Uterus (tissue), 4 donors: ENCODE results near the gene NAV3. TPM values are rescaled to one million over a fixed set of nuclear protein-coding genes. Genes with fewer than 3 reads are reported as not detected.

Experiments used
- DNase-seq, 2 donors: peaks; one replicate each; pipeline ENCODE4 v3.0.0-alpha.2; 2019 to 2020
- H3K27ac ChIP-seq, 2 donors: fragments of 200-600 bp; sonication (generic); 1 replicate in 1 of 2; 2 replicates in 1 of 2; pipeline ENCODE4 v1.5.1; 2016 to 2018
- H3K27me3 ChIP-seq, 2 donors: fragments of 200-600 bp; sonication (generic); one replicate each; pipeline ENCODE4 v1.5.1; 2018 to 2019; ENCODE audit warnings: control low read depth in 1 of 2
- H3K36me3 ChIP-seq, 2 donors: fragments of 200-600 bp; sonication (generic); one replicate each; pipeline ENCODE4 v1.5.1; 2019; ENCODE audit warnings: control low read depth in 1 of 2
- H3K4me1 ChIP-seq, 2 donors: fragments of 200-600 bp; sonication (generic); one replicate each; pipeline ENCODE4 v1.5.1; 2018 to 2019; ENCODE audit warnings: control low read depth in 1 of 2
- H3K4me3 ChIP-seq, 2 donors: fragments of 200-600 bp; sonication (generic); 1 replicate in 1 of 2; 2 replicates in 1 of 2; pipeline ENCODE4 v1.5.1; 2018 to 2019; ENCODE audit warnings: mild to moderate bottlenecking in 1 of 2
- H3K9me3 ChIP-seq, 2 donors: fragments of 200-600 bp; sonication (generic); one replicate each; pipeline ENCODE4 v1.5.1; 2019; ENCODE audit warnings: control low read depth in 1 of 2
- POLR2A ChIP-seq, 2 donors: fragments of 450-650 bp; IDR thresholded peaks; one replicate each; pipeline ENCODE4 v1.6.1; 2016; ENCODE audit warnings: antibody characterized with exemption in 2 of 2, mild to moderate bottlenecking in 1 of 2, moderate library complexity in 1 of 2
- intact Hi-C: fragments of 100-400 bp; cut with DNase I; formaldehyde crosslinking; loops from one replicate; pipeline ENCODE4 v1.15.1; 2023; ENCODE audit warnings: low total_unique reads
- total RNA-seq, 4 donors: library from RNA; depleted of rRNA in 3 of 4; stranded (reverse); fragments of >200 nt in 3 of 4; gene quantifications; one replicate each; pipeline versions ENCODE4 v1.1.0 to v1.2.4, GENCODE V29; 2014 to 2023
- TF ChIP-seq, protein P1 (sequence below), 4 experiments: fragments of 200-600 bp in 2 of 4; fragments of 450-650 bp in 2 of 4; sonication (generic) in 2 of 4; IDR thresholded peaks; one replicate each; pipeline ENCODE4 v1.5.1; 2016 to 2019; ENCODE audit warnings: antibody characterized with exemption in 4 of 4, mild to moderate bottlenecking in 2 of 4, moderate library complexity in 1 of 4
- donor health status: DM: yes; HTN: yes; CAD: no.

Gene NAV3
- total RNA-seq, 4 donors from 2014 or later, result 7.2 to 33.9 (median 13.0) TPM

DNA sequence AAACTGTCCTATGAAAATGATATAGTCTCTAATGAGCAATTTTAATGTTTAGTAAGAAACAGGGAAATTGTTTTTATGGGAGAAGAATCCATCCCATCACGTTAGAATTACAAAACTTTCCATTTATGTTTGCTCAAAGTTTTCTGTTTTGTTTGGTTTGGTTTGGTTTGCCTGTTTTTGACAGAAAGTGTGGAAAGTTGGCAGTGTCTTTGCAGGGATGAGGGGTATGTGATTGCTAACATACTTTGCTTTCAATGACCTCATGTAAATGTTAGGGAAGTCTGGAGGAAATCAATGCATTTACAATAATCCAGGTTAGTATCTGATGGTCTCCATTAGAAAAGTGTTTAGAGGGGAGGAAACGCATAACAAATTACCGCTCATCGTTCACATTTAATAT lies 12.3 kb upstream of the NAV3 start:
- H3K4me3 ChIP-seq, result no peak overlapping the region
- no peaks in the 10 kb centered on the region for H3K9me3 ChIP-seq
- H3K27me3 ChIP-seq, result no peaks in the 10 kb centered on the region
- TF ChIP-seq POLR2A (IDR thresholded peaks at IDR 0.05), result no peak
- TF ChIP-seq, protein P1, sequence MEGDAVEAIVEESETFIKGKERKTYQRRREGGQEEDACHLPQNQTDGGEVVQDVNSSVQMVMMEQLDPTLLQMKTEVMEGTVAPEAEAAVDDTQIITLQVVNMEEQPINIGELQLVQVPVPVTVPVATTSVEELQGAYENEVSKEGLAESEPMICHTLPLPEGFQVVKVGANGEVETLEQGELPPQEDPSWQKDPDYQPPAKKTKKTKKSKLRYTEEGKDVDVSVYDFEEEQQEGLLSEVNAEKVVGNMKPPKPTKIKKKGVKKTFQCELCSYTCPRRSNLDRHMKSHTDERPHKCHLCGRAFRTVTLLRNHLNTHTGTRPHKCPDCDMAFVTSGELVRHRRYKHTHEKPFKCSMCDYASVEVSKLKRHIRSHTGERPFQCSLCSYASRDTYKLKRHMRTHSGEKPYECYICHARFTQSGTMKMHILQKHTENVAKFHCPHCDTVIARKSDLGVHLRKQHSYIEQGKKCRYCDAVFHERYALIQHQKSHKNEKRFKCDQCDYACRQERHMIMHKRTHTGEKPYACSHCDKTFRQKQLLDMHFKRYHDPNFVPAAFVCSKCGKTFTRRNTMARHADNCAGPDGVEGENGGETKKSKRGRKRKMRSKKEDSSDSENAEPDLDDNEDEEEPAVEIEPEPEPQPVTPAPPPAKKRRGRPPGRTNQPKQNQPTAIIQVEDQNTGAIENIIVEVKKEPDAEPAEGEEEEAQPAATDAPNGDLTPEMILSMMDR (IDR thresholded peaks at IDR 0.05), result no peak
- H3K4me1 ChIP-seq, result no peaks in the 10 kb centered on the region
- no peak overlapping the region for H3K27ac ChIP-seq
- intact Hi-C loops, result no loop called here
- no peak for DNase-seq
- H3K36me3 ChIP-seq, result no peaks in the 10 kb centered on the region

DNA sequence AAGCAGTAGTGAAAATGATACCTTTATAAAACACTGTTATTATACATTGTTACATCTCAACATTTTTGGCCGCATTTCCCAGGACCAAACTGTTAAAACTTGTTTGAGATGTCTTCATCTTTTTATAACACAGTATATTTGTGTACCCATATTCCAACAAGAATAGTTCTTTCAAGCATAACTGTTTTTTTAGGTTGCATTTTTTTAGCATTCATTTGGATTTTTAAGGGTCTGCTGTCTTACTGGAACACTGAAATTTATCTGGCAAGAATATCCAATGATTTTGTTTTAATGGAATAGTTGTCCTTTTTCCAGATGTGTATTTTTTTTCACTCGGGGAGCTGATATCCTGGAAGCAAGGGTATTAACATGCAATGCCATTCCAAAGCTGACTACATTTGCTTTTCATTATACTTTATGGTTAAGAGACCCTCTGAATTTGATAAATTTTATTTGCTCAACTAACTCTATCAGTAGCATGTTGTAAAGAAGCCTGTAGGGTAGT lies 8.9 kb upstream of the NAV3 start:
- H3K36me3 ChIP-seq, result no peaks in the 10 kb centered on the region
- intact Hi-C loops, result no loop called here
- DNase-seq, result no peak
- no peak for TF ChIP-seq POLR2A (IDR thresholded peaks at IDR 0.05)
- TF ChIP-seq, protein P1 (IDR thresholded peaks at IDR 0.05), result no peak
- no peak overlapping the region for H3K4me3 ChIP-seq
- no peaks in the 10 kb centered on the region for H3K4me1 ChIP-seq
- no peaks in the 10 kb centered on the region for H3K9me3 ChIP-seq
- H3K27ac ChIP-seq, result no peak overlapping the region
- no peaks in the 10 kb centered on the region for H3K27me3 ChIP-seq

DNA sequence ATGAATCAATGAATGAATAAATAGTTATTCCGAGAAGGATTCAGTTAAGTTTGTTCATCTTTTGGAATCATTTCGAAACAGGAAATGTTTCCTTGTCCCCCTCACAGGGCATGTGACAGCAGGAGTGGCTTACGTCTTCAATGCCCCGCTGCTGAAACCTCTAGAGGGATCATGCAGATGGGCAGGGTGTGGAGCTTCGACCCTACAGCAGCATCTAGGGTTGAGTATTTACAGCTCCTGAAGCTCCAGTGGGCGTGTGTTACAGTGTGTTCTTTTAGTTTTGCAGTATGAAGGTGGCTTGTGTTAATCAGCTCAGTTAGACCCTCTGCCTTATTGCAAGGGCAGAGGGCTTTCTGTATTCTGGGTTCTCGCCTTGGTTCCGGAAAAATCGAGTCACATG lies 2.6 kb downstream of the NAV3 start:
- Histone ChIP-seq H3K27me3 (no peaks in the 10 kb centered on the region), H3K9me3 (no peaks in the 10 kb centered on the region), H3K4me1 (no peaks in the 10 kb centered on the region), H3K36me3 (no peaks in the 10 kb centered on the region), H3K4me3 (no peak overlapping the region), H3K27ac (no peak overlapping the region)
- intact Hi-C loops, result no loop called here
- DNase-seq, result no peak
- TF ChIP-seq POLR2A (IDR thresholded peaks at IDR 0.05), result no peak
- TF ChIP-seq, protein P1 (IDR thresholded peaks at IDR 0.05), result no peak

DNA sequence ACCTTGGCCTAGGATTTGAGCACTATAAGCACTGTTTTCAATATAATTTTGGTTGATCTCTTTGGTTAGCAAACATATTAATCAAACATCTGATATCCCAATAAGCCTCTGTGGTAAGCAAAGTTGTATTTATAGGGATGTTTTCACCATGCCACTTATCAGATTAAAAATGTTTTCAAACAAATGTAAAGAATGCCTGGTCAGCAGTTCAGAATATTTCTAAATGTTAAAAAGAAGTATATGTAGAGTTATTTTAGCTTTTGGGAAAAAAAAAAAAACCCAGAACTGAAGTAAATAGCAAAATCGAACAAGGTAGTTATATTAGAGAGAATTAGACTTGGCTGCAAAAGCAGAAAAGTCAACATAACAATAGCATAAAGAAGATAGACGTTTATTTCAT lies 3.9 kb downstream of the NAV3 start:
- intact Hi-C loops, result no loop called here
- Histone ChIP-seq H3K27me3 (no peaks in the 10 kb centered on the region), H3K4me3 (no peak overlapping the region), H3K4me1 (no peaks in the 10 kb centered on the region), H3K27ac (no peak overlapping the region), H3K36me3 (no peaks in the 10 kb centered on the region), H3K9me3 (no peaks in the 10 kb centered on the region)
- TF ChIP-seq, protein P1 (IDR thresholded peaks at IDR 0.05), result no peak
- no peak for TF ChIP-seq POLR2A (IDR thresholded peaks at IDR 0.05)
- DNase-seq, result no peak

DNA sequence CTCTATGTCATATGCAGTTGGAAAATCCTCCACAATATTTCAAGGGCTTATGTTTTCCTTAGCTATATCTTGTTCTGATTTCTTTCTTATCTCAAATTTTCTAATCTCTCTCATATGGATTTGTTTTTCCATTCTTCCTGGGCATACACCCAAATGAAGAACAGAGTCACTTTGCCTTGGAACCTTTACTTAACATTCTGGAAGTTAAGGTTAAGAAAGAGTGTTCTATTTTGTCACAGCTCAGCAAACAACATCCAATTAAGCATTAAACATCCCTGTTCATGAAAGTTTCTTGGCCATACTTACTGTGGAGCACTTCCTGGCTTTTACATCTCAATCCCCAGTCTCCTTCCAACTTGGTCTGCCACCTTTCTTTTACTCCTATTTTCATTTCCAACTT lies 5.3 kb downstream of the NAV3 start:
- H3K36me3 ChIP-seq, result no peaks in the 10 kb centered on the region
- H3K9me3 ChIP-seq, result no peaks in the 10 kb centered on the region
- intact Hi-C loops, result no loop called here
- H3K27ac ChIP-seq, result no peak overlapping the region
- no peaks in the 10 kb centered on the region for H3K4me1 ChIP-seq
- no peaks in the 10 kb centered on the region for H3K27me3 ChIP-seq
- H3K4me3 ChIP-seq, result no peak overlapping the region
- TF ChIP-seq, protein P1 (IDR thresholded peaks at IDR 0.05), result no peak
- no peak for DNase-seq
